ENCODE measurements around the gene EIF3B. TPM values are rescaled to one million over a fixed set of nuclear protein-coding genes. Genes with fewer than 3 reads are reported as not detected.
"Not testable (repeated sequence)": the region's sequence is repeated elsewhere in the genome, so short reads cannot be mapped to it uniquely, and the experiment has no call there.

The EIF3B gene
- total RNA-seq (2014; rRNA removed; shearing (Covaris generic)), result 160 and 165 TPM in 2 replicates

DNA sequence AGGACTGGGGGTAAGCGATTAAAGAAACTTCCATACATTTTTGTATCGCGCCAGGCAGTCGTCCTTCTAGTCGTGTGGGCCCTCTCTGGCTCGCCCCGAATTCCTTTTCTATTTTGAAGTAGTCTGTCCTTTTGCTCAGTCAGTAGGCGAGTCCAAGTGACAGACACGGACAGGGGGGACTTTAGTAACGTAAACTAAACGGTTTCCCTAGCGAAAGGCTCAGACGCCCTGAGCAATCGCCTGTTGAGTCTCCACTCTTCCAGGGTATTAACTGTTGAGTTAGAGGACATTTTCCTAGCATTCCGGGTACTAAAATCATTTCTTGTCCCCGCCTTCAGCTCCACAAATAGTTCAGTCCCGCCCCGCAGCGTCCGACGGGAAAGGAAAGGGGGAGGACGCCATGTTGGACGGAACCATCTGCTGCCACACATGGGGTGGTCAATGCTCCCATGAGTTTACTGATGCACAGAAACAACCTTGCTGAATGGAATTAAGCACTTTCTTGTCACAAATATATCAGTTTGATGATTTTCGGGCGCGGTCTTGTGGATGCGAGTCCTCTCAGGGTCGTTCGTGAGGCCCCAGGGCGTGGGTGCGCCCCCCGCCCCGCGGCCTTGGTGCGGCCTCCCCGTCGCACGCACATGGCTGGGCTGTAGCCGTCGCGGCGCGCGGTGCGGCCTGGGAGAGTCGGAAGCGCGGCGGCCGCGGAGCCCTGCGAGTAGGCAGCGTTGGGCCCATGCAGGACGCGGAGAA lies at the start of gene EIF3B:
TSS of gene EIF3B (plus strand) at position 642 of the 753 bp plus-strand sequence. CDS start at position 737, 95 bp downstream.
- peak; percentile 87 for DNase-seq (ENCODE audit: low read depth)

DNA sequence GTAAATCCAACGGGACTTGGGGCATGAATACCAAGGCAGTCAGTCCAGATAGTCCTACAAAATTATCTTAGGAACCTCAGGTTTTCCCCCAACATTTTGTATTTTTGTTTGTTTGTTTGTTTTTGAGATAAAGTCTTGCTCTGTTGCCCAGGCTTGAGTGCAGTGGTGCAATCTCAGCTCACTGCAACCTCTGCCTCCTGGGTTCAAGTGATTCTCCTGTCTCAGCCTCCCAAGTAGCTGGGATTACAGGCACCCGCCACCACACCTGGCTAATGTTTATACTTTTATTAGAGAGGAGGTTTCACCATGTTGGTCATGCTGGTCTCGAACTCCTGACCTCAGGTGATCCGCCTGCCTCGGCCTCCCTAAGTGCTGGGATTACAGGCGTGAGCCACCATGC lies 49.4 kb upstream of the EIF3B start:
- DNase-seq (ENCODE audit: low read depth), result not testable (repeated sequence)

DNA sequence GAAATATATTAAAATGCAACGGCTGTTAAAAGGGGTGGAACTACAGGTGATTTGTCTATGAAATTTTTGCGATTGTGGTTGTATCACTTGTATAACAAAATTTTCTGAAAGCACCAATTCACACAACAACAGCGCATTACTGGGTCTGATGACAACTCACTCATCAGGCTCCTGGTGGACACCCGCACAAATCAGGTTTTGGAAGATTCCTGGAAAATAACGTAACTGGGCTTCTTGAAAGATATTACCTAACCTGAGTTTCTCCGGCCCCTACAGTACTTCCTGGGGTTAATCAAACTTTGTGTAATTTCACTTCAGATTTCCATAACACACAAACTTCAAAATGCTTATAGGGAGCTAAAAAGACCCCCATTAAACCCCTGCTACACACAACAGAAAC lies 47.9 kb upstream of the EIF3B start:
- DNase-seq (ENCODE audit: low read depth), result no peak

DNA sequence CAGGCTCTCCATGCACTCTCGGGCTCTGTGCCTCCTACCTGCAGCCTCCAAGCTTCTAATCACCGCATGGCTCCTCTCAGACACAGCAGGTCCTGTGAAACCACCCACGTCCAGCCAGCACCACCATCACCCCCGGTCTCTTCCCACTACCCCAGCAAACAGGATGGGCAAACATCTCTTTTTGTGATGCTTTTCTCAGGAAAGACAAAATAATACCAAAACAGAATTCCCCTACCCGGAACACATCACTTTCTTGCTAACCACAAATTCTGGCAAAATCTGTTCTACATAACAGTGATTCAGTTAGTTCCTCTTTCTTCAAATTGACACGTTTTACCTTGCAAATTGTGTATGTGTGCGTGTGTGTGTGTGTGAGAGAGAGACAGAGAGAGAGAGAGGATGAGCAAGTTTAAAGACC lies 46.9 kb upstream of the EIF3B start:
- no peak for DNase-seq (ENCODE audit: low read depth)

DNA sequence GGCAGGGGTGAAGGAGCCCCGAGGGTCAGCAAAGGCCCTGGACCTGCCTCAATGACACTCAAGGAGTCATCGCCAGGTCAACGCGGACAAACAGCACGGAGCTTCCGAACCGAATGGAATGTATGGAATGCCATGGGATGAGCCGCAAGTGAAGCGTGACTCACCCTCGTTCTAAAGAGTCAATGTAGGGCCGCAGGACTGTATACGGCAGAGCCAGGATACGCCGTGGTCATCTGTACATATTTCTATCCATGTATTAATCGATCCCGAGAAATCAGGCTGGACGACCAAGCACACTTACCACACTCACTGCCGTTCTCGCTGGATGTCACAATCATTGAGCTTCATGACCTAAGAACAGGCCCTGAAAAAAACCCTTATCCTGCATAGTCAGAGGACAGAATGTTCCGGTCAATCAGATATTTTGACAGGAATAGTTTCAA lies 44.7 kb upstream of the EIF3B start:
- DNase-seq (ENCODE audit: low read depth), result peak; percentile 37

DNA sequence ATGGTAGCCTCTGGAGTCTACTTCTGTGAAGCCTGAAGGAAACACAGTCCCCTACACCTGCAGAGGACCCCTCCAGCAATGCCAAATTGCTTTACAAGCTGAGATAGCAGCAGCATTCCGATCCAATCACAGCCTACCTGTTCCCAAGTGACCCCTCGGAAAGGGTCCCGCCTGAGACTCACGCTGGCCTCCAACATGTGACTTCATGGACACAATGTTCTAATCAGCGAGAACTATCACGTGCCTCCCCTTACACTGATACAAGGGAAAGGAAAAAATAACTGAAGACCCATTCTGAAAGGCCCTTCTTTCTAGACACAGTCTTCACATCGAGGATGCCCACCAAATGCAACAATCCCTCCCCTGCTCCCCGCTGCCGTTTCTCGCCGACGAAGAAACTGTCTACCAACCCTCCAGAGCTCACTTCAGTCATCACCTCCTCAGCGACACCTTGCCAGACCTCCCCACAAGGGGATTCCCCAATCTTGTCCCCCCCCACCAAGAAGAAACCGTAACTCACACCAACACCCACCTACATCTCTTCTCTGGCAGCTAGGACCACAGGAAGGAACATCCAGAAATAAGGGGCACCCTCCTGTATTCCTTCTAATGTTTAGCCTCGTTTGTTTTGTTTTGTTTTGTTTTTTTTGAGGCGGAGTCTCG lies 42.2 kb upstream of the EIF3B start:
- DNase-seq (ENCODE audit: low read depth), result no peak

DNA sequence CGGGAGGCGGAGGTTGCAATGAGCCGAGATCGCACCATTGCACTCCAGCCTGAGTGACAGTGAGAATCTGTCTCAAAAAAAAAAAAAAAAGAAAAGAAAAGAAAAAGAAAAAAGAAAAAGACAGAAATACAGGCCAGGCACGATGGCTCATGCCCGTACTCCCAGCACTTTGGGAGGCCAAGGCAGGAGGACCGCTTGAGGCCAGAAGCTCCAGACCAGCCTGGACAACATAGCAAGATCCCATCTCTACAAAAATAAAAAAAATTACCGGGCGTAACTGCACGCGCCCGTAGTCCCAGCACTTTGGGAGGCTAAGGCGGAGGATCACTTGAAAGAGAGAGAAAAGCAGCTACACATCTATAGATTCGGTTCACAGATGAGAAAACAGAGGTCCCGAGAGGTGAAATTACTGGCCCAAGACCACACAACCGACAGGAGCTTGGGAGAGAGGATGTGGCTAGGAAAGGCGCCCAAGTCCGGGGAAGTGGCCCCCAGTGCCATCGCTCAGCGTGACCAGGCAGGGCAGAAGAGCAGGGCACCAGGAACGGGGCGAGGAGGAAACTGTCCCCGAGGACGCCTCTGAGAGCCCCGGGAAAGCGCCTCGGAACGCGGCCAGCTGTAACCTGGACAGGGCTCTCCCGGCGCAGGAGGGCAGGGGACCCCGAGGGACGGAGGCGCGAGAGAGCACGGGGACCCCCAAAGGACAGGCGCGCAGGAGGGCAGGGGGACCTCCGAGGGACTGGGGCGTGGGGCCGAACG lies 41.0 kb upstream of the EIF3B start:
- DNase-seq (ENCODE audit: low read depth), result peak; percentile 24

DNA sequence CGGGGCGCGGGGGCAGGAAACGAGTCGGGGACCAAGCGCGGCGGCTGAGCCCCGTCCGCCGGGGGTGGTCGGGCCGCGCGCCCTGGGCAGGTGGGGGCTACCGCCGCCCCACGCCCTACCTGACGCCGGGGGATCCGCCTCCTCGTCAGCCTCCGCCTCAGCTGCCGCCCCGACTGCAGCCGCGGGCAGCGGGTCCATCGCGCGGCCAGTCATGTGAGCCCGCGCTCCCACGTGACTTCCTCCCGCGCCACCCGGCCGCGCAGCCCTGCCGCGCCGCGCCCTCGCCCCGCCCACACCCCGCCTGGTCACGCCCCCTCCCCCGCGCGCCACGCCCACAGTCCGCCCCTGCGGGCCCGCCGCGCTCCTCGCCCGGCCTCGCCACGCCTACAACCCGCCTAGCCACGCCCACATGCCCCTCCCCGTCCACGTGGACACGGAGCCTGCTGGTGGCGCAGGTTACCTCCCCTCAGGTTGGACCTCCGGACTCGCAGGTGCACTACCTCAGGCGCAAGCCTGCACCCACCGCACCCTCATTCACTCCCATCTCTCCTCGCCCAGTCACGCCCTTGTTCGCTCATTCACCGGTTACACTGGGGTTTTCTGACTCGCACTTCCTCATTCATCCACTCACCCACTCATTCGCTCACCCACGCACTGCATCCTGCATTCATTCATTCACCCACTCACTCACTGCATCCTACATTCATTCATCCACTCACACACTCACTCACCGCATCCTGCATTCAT lies 40.2 kb upstream of the EIF3B start, which contains the start of gene SNX8:
TSS of gene SNX8 (minus strand) at position 233 of the 747 bp plus-strand sequence. CDS start at position 213, 20 bp downstream.
- DNase-seq (ENCODE audit: low read depth), result peak; percentile 77

DNA sequence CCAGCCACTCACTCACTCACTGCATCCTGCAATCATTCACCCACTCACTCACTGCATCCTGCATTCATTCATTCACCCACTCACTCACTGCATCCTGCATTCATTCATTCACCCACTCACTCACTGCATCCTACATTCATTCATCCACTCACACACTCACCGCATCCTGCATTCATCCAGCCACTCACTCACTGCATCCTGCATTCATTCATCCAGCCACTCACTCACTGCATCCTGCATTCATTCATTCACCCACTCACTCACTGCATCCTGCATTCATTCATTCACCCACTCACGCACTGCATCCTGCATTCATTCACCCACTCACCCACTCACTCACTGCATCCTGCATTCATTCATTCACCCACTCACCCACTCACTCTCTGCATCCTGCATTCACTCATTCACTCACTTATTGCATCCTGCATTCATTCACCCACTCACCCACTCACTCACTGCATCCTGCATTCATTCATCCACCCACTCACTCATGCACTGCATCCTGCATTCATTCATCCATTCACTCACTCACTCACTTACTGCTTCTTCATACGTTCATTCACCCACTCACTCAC lies 39.6 kb upstream of the EIF3B start:
- DNase-seq (ENCODE audit: low read depth), result not testable (repeated sequence)

DNA sequence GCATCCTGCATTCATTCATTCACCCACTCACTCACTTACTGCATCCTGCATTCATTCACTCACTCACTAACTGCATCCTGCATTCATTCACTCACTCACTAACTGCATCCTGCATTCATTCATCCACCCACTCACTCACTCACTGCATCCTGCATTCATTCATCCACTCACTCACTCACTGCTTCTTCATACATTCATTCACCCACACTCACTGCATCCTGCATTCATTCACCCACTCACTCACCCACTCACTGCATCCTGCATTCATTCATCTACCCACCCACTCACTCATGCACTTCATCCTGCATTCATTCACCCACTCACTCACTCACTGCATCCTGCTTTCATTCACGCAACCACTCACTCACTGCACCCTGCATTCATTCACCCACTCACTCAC lies 38.8 kb upstream of the EIF3B start:
- DNase-seq (ENCODE audit: low read depth), result no peak

DNA sequence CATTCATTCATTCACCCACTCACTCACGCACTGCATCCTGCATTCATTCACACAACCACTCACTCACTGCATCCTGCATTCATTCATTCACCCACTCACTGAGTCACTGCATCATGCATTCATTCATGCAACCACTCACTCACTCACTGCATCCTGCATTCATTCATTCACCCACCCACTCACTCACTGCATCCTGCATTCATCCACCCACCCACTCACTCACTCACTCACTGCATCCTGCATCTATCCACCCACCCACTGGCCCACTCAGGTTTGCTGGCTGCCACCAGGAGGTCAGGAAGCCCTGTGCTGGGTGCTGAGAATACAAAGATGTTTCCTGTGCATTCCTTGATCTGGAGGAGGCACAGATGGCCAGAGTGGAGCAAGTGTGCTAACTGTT lies 38.0 kb upstream of the EIF3B start:
- DNase-seq (ENCODE audit: low read depth), result no peak

DNA sequence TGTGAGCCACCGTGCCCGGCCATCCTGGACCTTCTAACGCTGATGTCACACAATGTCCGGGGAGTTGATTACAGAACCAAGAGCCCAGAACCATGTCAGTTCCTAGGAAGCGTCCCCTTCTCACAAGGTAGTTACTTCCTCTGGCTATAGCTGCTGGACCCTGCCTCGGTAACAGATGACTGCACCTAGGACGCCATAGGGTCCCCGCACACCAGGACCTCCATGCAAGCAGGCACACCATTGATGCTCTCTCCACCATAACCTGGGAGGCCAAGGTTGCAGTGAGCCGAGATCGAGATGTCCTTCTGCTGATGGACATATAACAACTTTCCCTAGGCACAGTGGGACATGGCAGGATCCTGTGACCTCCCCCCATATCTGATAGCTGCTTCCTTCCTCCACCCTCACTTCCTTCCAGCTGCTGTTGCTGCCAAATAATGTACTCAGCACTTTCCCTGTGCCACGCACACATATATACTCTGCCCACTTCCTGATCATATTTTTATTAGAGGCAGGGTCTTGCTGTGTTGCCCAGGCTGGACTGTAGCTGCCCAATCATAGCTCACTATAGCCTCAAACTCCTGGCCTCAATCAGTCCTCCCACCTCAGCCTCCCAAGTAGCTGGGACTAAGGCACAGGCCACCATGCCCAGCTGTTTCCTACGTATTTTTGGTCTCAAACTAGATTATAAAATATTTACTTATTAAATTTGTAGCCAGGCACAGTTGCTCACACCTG lies 36.9 kb upstream of the EIF3B start:
- no peak for DNase-seq (ENCODE audit: low read depth)

DNA sequence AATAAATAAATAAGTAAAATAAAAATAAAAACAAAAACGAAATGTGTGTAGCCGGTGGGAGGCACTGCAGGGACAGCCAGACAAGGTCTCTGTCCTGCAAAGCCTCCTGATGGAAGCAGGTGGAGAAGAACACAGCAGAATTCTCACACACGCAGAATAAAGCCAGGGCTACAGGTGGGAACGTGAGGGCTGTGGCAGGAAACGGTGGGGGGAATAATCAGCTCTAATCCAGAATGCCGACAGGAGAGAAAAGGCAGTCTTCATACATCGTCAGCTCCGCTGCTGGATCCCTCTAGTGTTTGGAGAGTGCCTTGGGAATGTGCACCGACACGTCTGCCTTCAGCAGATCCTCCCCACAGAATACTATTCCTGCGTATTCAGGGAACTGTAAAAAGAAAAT lies 33.6 kb upstream of the EIF3B start:
- no peak for DNase-seq (ENCODE audit: low read depth)

DNA sequence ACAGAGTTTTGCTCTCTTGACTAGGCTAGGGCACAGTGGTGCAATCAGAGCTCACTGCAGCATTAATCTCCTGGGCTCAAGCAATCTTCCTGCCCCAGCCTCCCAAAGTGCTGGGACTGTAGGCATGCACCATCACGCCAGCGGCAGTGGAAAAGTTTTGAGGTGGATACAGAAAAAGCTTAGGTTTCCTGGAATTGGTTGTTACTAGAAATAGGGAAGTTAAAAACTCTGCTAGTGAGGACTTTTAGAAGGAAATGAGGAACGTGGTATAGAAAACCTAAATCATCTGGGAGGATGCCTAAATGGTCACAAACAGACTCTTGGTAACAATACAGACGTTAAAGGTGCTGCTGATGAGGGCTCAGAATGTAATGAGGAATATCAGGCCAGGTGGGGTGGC lies 29.5 kb upstream of the EIF3B start:
- no peak for DNase-seq (ENCODE audit: low read depth)

DNA sequence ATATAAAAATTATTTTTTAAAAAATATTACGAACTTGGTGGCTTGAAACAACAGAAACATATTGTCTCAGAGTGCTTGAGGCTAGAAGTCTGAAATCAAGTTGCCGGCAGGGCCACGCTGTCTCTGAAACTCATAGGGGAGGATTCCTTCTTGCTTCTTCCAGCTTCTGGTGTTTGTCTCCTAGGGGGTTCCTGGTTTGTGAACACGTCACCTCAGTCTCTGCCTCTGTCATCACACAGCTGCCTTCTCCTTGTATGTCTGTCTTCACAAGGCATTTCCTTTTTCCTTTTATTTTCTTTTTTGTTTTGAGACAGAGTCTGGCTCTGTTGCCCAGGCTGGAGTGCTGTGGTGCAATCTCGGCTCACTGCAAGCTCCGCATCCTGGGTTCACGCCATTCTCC lies 27.7 kb upstream of the EIF3B start:
- no peak for DNase-seq (ENCODE audit: low read depth)

DNA sequence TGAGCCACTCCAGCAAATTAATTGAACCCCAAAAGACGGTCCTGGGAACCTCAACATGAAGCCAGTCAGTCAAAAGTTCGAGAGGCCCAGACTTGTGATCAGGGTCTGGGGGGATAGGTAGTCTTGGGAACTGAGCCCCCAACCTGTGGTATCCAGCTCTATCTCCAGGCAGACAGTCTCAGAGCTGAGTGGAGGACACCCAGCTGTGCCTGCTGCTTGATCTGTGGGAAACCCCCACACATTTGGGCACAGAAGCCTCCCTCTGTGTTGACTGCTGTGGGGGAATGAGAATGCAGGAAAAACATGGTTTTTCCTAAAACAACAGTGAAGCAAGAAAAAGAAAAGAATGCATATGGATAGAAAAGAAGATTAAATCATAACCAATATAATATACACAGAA lies 24.1 kb upstream of the EIF3B start:
- no peak for DNase-seq (ENCODE audit: low read depth)

DNA sequence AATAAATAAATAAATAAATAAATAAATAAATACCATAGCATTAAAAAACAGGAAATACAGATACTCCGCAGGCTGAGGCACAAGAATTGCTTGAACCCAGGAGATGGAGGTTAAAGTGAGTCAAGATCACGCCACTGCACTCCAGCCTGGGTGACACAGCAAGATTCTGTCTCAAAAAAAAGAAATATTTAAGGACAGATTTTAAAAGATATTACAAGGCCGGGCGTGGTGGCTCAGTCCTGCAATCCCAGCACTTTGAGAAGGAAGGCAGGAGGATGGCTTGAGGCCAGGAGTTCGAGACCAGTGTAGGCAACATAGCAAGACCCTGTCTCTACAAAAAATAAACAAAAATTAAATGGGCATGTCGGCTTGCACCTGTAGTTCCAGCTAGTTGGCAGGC lies 22.9 kb upstream of the EIF3B start:
- no peak for DNase-seq (ENCODE audit: low read depth)

DNA sequence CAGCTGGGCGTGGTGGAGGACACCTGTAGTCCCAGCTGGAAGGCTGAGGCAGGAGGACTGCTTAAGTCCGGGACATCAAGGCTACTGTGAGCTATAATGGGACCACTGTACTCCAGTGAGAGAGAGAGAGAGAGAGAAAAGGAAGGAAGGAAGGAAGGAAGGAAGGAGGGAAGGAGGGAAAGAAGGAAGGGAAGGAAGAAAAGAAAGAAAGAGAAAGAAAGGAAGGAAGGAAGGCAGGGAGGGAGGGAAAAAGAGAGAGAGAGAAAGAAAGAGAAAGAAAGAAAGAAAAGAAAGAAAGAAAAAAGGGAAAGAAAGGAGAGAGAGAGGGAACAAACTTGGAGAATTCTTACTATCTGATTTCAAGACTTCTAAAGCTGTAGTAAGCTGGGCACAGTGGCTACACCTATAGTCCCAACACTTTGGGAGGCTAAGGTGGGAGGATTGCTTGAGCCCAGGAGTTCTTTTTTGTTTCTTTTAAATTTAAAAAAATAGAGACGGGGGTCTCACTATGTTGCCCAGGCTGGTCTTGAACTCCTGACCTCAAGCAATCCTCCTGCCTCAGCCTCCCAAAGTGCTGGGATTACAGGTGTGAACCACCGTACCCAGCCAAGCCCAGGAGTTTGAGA lies 21.9 kb upstream of the EIF3B start:
- DNase-seq (ENCODE audit: low read depth), result not testable (repeated sequence)

DNA sequence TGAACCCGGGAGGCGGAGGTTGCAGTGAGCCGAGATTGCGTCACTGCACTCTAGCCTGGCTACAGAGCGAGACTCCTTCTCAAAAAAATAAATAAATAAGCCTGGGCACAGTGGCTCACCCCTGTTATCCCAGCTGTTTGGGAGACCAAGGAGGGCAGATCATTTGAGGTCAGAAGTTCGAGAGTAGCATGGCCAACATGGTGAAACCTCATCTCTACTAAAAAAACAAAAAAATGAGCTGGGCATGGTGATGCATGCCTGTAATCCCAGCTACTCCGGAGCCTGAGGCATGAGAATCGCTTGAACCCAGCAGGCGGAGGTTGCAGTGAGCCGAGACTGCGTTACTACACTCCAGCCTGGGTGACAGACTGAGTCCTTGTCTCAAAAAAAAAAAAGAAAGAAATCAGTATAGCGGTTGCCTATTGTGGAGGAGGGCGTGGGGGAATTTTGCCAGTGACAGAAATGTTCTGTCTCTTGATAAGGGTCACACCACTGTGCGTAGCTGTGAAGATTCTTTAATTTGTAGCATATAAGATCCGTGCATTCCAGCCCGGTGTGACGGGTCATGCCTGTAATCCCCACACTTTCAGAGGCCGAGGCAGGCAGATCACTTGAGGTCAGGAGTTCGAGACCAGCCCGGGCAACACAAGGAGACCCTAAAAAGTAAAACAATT lies 17.9 kb upstream of the EIF3B start:
- no peak for DNase-seq (ENCODE audit: low read depth)

Measured in M059J (cell line).